NOMO-1 treated with dmso at 0.1 percent for 144 hours (cell line): ENCODE measurements around the gene FARP1.

Experiments
- DNase-seq: peaks from one replicate; lab custom pipeline; 2025; ENCODE audit not compliant: unreplicated experiment; lab: John Stamatoyannopoulos, UW

FARP1 gene

DNA sequence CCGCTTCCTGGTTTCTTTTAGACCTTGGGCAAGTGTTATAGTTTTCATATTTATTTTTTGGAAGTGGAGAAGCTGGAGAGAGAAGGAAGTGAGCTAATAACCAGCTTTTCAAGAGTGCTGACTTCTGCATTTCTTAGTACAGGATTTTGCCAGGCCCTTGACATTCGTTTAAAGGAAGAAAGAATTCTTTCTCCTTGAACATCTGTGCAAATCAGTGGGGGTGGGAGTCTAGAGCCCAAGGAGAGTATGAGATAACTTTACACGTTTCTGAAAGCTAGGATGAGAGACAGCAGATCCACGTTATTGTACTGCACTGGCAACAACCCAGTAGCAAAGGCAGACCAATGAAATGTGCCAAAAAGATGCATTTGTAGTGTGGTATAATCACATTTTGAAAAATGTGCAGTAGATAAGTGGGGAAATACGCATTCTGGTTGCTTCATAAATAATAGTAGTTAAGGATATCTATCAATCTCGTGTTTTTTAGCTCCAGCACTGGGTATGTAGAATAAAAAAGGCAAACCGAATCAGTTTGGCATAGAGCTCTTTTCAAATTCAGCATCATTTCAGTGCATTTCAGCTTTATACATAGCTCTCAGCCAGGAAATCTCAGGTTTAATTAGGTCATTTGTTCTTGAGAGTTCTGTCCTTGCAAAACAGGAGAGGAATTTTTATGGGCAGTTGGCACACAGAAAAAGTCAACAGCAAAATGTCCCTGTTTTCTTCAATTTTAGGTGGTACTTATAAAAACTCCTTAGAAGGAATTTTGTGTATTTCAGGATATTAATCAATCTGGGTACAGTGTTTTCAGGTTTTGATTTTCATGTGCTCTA, 29.9 kb downstream of the FARP1 start:
- no peak for DNase-seq

DNA sequence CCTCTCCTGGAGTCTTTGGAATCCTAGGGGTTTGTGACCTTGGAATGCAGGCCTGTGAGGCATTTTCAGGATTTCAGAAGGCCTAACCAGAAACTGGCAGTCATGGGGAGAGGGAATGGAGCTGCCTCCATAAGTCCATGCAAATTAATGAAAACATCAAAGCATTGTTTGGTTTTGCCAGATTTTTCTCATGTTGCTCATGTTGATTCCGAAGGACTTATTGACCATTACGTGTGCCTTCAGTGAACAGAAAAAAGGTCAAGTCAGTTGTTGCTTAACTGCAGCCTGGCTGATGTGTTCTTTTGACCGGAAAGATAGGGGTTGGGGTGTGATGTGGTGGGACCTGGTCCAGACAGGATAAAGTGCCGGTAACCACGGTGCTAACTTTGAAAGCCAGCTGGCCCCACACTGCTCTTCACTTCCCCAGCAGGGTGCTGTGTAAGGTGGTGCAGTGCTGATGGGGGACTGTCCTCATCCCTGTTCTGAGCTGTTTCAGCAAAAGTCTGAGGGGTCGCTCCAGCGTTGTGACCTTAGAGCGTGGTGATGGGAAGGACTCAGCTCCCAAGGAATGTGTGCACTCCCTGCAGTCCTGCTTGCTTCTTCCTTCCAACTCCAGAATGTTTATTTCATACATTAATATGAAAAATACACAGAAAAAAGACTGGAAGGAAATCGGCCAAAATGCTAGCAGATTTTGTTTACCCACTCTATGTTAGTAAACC, 30.7 kb downstream of the FARP1 start:
- DNase-seq: no peak

DNA sequence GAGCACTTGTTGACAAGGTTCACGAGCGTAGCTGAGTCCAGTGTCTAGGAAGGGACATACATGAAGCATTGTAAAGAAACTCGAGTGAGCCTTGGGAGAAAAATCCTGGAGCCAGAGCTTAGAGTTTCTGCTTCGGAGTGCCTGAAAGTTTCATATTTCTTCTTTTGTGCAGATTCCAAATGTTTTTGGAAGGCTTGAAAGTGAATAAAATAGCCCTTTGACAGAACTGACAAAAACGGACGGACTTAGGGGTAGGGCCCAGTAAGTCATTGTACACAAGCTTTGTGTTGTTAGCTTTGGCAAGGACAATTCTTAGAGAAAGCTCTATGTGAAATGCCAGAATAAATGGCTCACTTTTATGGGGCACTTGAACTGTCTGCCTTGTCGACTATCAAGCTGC, 31.4 kb downstream of the FARP1 start:
- no peak for DNase-seq

DNA sequence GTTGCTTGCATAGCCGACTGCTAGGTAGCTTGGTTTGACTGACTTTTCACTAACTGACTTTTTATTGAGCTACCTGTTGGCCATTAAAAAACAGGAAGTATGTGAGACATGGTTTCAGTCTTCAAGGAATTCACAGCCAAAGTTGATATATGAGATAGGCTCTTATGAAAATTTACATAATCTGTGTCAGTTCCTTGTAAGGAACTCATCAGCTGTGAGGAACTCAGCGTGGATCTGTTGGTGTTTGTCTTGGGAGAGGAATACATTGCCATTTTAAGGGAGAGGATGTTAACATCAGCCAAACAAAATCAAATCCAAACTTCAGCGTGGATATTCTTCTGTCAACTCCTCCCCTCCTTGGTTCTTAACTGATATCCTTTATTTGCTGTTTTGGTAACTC, 32.1 kb downstream of the FARP1 start:
- no peak for DNase-seq

DNA sequence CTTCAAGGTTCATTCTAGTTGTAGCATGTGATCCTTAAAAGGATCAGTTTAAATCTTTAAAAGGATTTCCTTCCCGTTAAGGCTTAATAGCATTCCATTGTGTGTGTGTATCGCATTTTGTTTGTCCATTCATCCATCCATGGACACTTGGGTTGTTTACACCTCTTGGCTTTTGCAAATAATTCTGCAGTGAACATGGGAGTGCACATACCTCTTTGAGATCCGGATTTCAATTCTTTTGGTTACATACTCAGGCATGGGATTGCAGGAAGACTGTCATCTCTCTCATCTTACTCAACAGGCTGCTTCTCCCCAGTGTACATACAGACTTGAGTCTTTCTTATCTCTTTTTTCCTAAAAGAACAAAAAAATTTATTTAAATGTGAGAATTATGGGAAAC, 32.9 kb downstream of the FARP1 start:
- no peak for DNase-seq

DNA sequence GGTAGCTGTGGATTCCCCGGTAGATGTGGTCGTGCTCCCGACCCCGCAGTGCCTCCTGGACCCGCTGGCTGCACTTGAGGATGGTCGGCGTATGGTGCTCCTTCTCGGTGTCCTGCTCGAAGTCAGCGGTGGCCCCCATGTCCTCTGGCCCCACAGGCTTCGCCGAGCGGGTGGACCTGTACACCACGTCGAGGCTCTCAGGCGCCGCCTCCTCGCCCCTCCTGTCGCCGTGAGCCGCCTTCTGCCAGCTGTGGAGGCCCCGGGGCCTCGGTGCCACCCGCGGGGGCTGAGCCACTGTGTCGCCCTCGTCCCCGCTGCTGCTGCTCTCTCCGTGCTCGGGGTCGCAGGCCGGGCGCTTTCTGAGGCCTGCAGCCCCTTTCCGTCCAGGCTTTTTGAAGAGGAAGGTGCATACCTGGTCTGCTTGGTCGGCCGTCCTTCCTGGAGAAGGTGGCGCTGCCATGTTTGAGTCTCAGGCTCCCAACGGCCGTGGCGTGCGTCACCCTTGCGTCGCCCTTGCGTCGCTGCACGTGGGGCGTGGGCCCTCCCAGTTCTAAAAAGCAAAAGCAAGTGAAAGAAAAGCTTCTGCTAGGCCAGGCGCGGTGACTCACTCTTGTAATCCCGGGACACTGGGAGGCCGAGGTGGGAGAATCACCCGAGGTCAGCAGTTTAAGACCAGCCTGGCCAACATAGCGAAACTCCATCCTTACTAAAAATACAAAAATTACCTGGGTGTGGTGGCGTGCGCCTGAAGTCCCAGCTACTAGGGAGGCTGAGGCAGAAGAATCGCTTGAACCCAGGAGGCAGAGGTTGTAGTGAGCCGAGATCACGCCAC, 34.1 kb downstream of the FARP1 start, which contains the start of gene RNF113B:
RNF113B (minus strand) TSS at position 493 of the 832 bp plus-strand sequence; CDS start at position 460, 33 bp downstream.
- DNase-seq: no peak

DNA sequence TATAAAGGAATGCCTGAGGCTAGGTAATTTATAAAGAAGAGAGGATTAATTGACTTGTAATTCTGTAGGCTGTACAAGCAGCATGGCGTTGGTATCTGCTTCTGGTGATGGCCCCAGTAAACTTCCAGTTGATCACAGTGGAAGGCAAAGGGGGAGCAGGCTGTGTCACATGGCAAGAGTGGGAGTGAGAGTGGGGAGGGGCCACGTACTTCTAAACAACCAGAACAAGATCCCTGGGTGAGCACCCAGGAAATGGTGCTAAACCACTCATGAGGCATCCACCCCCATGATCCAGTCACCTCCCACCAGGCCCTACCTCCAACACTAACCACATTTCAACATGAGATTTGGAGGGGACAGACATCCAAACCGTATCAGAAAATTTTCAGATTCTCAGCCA, 37.2 kb downstream of the FARP1 start:
- no peak for DNase-seq

DNA sequence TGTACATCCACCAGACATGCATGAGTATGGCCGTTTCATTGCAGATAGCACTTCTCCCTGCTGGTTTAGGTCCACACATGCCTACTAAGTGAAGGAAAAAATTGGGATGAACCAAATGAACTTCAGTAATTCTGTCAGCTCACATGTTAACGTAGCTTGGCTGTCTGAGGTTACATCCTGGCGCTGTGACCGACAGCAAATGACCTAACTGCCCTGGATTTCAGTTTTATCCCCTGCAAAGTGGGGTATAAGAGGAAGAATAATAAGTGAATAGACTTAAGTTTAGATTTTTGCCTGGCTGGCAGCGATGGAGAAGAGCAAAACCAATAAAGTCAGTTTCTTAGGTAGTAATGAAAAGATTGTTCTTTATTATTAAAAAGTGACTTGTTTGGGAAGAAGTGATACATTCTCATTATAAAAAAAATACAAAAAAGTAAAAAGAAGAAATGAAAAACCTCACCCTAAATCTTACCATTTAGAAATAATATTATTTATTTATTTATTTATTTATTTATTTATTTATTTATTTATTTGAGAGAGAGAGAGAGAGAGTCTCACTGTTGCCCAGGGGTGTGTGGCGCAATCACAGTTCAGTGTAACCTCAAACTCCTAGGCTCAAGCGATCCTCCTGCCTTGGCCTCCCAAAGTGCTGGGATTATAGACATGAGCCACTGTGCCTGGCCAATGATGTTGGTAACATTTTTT, 38.4 kb downstream of the FARP1 start:
- no peak for DNase-seq

DNA sequence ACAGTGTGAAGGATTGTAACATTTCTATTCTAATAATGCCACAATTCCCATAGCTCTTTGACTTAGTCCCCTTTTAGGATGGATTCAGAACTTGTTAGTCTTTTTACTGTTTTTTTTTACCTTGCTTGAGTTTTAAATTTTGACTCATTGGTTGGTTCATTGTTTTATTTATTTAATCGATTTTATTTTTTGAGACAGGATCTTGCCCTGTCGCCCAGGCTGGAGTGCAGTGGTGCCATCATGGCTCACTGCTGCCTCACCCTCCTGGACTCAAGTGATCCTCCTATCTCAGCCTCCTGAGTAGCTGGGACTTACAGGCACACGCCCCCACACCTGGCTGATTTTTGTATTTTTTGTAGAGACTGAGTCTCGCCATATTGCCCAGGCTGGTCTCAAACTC, 39.3 kb downstream of the FARP1 start:
- no peak for DNase-seq

DNA sequence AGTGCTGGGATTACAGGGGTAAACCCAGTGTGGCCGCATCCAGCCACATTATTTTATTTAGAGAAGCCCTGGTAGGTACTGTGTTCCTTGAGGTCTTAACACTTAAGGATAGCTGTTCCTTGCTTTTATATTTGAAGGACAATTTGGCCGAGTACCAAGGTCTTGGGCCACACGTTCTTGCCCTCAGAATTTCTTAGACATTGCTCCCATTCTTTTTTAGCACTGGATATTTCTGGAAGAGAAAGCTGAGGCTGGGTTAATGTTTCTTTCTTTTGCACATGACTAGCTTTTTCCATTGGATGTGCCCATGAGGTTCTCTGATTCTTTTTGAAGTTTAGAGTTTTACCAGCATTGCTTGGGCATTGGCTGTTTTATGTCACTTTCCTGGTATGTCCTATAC, 39.7 kb downstream of the FARP1 start:
- DNase-seq: no peak

DNA sequence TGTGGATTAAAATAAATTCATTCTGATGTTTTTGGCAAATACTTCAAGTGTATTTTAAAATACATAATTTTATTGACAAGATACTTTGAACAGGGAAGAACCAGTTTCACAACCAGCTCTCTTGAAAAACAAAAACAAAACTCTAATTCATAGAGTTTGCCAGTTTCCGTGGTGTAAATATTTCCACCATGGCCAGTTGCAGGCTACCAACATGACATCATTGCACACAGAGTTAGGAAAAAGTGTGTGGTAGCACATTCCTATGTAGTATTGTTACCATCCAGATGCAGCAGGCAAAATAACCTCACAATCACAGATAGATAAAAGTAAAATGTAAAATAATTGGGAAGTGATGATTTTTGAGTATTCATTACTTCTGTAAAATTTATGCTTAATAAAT, 41.9 kb downstream of the FARP1 start:
- DNase-seq: no peak

DNA sequence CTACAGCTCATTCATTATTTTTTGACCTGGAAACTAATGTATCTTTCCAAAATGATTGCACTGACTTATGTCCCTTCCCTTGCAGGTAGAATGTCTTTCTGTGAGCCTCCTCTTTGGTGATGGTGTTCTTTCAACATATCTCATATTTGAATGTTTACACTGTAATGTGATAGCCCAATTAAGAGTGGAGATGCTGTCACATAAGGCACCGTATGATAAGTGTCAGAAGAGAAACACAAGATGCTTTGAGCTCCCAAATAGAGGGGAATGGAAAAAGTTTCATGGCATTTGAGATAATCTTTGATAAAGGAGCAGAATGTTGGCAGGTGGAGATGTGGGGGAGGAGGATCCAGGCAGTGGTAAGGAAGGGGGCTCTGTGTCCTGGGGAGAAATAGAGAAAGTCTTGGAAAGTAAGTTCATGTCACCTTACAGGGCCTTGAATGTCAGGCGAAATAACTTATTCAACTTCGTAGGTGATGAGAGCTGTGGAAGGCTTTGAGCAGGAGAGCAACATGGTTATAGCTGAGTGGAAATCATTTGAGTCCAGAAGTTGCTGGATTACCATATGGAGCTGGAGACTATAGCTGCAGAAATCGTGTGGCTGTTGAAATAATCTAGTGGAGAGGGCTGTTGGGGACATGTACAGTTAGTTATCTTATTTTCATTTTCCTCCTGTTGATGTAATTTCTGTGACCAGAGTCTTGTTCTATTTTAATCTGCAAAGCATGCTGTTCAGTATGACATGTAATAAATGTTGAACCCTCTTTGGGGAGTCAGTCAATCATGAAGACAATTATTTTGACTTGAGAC, 44.5 kb downstream of the FARP1 start:
- no peak for DNase-seq

DNA sequence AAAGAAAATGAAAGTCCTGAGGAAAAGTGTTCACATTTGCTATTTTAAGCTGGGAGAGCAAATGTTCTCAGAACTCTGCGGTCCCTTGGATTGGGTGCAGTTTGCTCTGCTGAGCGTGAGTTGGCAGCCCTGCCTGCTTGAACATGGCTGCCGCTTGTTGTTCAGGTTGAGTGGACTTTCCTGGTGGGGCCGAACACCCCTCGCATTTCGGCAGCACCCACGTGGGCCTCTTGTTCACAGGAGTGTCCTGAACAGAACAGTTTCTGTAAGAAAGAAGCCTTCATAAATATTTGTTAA, 45.0 kb downstream of the FARP1 start:
- no peak for DNase-seq

DNA sequence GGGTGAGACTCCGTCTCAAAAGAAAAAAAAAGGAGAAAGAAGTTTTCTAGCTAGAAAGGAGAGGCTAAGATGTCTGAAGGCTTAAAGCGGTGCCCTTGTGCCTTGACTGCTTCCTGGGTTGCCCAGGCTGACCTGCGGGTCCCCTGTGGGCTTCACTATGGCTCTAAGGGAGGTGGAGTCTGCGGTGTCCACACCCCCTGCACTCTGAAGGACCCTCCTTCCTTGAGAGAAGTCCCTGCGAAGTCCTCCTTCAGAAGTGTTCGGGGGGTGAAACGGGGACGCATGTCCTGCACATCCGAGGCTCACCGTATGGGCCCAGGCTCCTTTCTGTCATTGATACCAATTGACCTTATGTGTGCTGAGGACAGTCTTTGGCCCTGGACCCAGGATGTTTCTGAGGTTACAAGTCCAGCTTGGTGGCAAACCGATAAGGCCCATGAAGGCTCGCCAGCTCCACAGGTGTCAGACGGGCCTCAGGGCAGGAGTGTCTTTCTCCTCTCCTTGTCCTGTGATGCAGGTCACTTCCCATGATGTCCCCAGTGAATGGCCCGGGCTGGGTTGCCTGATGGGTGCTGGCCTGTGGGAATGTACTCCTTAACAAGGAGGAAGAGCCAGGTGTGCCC, 45.8 kb downstream of the FARP1 start:
- no peak for DNase-seq

DNA sequence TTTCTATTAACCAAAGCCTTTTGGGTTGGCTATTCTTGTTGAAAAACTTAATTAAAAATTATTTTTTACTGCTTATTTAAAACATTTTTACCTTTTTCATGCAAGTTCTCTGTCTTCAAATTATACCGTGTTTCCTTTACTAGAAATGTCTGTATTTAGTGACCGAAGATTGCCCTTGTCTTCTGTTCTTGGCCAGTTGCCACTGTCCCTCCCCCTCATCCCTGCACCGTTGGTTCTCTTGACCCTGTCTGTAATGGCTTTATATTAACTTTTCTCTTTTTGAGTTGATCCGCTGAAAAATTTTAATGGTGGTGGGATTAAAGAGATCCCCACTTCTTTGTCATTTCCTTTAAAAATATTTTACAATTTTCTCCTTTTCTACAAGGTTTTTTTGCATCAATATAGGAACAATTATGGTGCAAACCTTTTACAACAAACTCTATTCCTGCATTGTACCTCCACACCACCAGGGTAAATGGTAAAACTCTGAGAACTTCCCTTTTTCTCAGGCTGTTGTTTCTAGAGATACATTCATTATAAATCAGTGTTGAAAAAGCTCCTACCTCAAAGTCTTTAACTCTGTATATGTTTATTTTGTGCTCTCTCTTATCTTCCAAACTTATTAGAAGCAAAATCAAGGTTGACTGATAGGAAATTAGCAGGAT, 47.1 kb downstream of the FARP1 start:
- DNase-seq: no peak

DNA sequence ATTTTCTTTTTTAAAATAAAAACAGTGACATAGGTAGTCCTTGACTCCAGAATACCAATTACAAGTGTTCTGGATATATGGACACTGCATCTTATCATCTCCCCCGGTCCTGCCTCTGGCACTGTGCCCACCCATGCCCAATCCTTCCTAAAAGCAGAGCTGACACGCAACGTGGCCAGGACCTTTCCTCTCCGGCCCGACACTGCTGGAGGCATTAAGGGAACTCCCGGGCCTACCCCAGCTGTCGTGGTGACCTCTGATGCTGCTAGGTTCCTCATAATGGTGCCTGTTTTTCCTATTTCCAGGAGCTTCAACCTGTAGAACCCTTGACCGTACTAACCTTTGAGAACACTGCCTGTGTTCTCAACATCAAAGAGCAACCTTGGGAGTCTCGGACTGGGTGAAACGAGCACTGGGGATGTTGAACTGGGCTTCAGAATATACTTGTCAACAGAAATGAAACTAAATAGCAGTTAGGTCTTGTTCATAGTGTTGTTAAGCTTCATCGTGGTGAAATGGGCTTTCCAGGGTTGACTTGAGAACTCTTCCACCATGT, 48.1 kb downstream of the FARP1 start:
- DNase-seq: no peak

DNA sequence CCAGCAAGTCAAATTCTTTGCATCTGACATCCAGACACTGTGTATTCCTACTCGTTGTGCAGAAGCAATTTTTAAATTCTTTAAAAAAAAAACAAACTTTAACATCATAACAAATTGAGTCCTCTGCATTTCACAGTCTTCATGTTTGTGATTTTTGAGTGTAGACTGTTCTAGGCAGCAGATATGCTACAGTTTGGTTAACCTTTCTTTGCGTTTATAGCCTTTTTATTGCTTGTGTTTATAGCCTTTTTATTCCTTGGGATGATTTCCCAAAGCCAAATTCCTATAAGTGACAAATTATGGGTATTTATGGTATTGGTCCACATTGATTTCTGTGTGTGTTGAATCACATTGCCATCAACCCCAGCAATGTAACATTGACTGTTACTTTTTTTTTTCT, 49.1 kb downstream of the FARP1 start:
- no peak for DNase-seq

DNA sequence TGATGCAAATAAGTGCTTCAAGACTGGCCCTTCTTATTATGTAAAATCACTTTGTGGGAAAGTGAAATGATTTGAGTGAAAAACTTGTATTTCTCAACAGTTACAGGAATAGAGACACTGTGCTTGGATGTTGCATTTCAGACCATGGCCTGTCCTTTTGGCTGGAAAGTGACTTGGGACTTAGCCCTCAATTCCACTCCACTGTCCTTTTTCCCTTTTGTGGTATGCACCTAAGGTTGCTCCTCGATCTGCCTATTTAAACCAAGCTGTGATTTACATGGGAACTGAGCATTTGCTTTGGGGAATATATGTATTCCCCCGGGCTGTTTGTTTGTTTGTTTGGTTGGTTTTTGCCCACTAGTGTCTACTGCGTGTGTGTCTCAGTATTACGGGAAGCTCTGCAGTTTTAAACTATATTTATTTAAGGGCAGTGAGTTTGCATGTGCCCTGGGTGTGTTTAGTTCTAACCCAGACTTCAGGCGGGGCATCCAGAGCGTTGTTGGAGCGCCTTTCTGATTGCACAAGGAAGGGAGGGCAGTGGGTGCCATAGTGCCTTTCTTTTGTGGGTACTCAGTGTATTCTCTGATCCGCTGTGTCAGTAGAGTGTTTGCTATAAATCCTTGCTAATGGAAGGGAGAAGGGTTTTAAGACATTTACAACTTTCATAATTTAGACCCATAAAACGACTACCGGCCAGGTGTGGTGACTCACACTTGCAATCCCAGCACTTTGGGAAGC, 52.3 kb downstream of the FARP1 start:
- no peak for DNase-seq
